ENCODE measurements around the gene AQP2. TPM values are rescaled to one million over a fixed set of nuclear protein-coding genes. Genes with fewer than 3 reads are reported as not detected.

AQP2 gene
- total RNA-seq, 1 donor from 2014 or later: not detected

- TF ChIP-seq, protein P1, sequence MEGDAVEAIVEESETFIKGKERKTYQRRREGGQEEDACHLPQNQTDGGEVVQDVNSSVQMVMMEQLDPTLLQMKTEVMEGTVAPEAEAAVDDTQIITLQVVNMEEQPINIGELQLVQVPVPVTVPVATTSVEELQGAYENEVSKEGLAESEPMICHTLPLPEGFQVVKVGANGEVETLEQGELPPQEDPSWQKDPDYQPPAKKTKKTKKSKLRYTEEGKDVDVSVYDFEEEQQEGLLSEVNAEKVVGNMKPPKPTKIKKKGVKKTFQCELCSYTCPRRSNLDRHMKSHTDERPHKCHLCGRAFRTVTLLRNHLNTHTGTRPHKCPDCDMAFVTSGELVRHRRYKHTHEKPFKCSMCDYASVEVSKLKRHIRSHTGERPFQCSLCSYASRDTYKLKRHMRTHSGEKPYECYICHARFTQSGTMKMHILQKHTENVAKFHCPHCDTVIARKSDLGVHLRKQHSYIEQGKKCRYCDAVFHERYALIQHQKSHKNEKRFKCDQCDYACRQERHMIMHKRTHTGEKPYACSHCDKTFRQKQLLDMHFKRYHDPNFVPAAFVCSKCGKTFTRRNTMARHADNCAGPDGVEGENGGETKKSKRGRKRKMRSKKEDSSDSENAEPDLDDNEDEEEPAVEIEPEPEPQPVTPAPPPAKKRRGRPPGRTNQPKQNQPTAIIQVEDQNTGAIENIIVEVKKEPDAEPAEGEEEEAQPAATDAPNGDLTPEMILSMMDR (IDR thresholded peaks at IDR 0.05): no peak
- no peak for TF ChIP-seq EZH2 (IDR thresholded peaks at IDR 0.05)
- no peak for TF ChIP-seq EZH2phosphoT487 (IDR thresholded peaks at IDR 0.05)
- no peaks in the 10 kb centered on the region for H3K4me1 ChIP-seq
- H3K36me3 ChIP-seq: no peaks in the 10 kb centered on the region
- H3K9me3 ChIP-seq (ENCODE audit: low read depth): no peaks in the 10 kb centered on the region
- no peak for DNase-seq (ENCODE audit: low spot score)
- no peak overlapping the region for H2AFZ ChIP-seq (replicated peaks)
- H3F3A ChIP-seq (ENCODE audit: low read depth): no peaks in the 10 kb centered on the region
- no peak overlapping the region for H3K4me3 ChIP-seq
- peaks cover 9% of the 10 kb centered on the region for H3K27me3 Mint-ChIP-seq (ENCODE audit: insufficient read depth, low read depth)
- H4K20me1 ChIP-seq (ENCODE audit: low read depth): no peaks in the 10 kb centered on the region
- peaks cover 19% of the 10 kb centered on the region for H3K4me1 Mint-ChIP-seq
- H3K9ac ChIP-seq: no peak overlapping the region
- H3K4me2 ChIP-seq: no peak overlapping the region
- peaks cover 61% of the 10 kb centered on the region for H3K27me3 ChIP-seq
- H3K27ac ChIP-seq: no peak overlapping the region
- no peak overlapping the region for H3K27ac Mint-ChIP-seq
- no peaks in the 10 kb centered on the region for H3K36me3 Mint-ChIP-seq
- H3K9me3 Mint-ChIP-seq: no peaks in the 10 kb centered on the region
- H3K4me3 Mint-ChIP-seq: no peak overlapping the region
- H3K79me2 ChIP-seq (ENCODE audit: low read depth): no peaks in the 10 kb centered on the region
These were observed 19.3 kb downstream of the AQP2 start for GRCh38 chr12:49969651-49970429.

DNA sequence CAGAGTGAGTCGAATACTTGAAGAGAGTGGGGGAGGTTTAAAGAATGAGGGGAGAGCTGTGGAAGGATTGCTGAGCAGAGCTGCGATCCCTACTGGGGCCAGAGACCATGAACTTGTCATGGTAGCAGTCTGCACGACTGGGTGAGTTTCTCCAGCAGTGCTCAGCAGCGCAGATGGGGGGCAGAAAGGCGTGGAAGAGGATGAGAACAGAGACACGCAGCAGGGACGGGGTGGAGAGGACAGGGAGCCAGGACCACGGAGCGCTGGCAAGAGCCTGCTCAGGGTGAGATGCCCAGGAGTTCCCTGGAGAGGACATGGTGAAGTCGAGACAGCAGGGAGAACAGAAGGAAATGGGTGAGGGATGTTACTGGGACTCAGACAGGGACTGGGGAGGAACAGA, 20.1 kb downstream of the AQP2 start:
- Histone ChIP-seq H3K4me1 (no peaks in the 10 kb centered on the region), H3K4me2 (no peak overlapping the region), H3K36me3 (no peaks in the 10 kb centered on the region), H3K9ac (no peak overlapping the region), H2AFZ (replicated peaks) (no peak overlapping the region), H3F3A (ENCODE audit: low read depth) (no peaks in the 10 kb centered on the region), H4K20me1 (ENCODE audit: low read depth) (no peaks in the 10 kb centered on the region), H3K27me3 (peaks cover 55% of the 10 kb centered on the region), H3K79me2 (ENCODE audit: low read depth) (no peaks in the 10 kb centered on the region), H3K9me3 (ENCODE audit: low read depth) (no peaks in the 10 kb centered on the region), H3K4me3 (no peak overlapping the region), H3K27ac (no peak overlapping the region)
- H3K9me3 Mint-ChIP-seq: no peaks in the 10 kb centered on the region
- H3K27me3 Mint-ChIP-seq (ENCODE audit: insufficient read depth, low read depth): peaks cover 10% of the 10 kb centered on the region
- H3K27ac Mint-ChIP-seq: no peak overlapping the region
- H3K4me3 Mint-ChIP-seq: no peak overlapping the region
- no peak for TF ChIP-seq EZH2 (IDR thresholded peaks at IDR 0.05)
- TF ChIP-seq, protein P1 (IDR thresholded peaks at IDR 0.05): no peak
- no peak for TF ChIP-seq EZH2phosphoT487 (IDR thresholded peaks at IDR 0.05)
- no peaks in the 10 kb centered on the region for H3K36me3 Mint-ChIP-seq
- peaks cover 19% of the 10 kb centered on the region for H3K4me1 Mint-ChIP-seq
- no peak for DNase-seq (ENCODE audit: low spot score)

- Mint-ChIP-seq H3K27ac (no peak overlapping the region), H3K27me3 (ENCODE audit: insufficient read depth, low read depth) (peaks cover 9% of the 10 kb centered on the region), H3K4me3 (no peak overlapping the region), H3K4me1 (peaks cover 18% of the 10 kb centered on the region), H3K9me3 (no peaks in the 10 kb centered on the region), H3K36me3 (no peaks in the 10 kb centered on the region)
- H3K9me3 ChIP-seq (ENCODE audit: low read depth): no peaks in the 10 kb centered on the region
- no peak overlapping the region for H3K27ac ChIP-seq
- H3K27me3 ChIP-seq: peaks cover 50% of the 10 kb centered on the region
- no peak for TF ChIP-seq EZH2phosphoT487 (IDR thresholded peaks at IDR 0.05)
- TF ChIP-seq EZH2 (IDR thresholded peaks at IDR 0.05): no peak
- TF ChIP-seq, protein P1 (IDR thresholded peaks at IDR 0.05): no peak
- no peak overlapping the region for H3K9ac ChIP-seq
- H4K20me1 ChIP-seq (ENCODE audit: low read depth): no peaks in the 10 kb centered on the region
- no peak overlapping the region for H3K4me2 ChIP-seq
- H3K36me3 ChIP-seq: no peaks in the 10 kb centered on the region
- no peak overlapping the region for H3K4me3 ChIP-seq
- no peaks in the 10 kb centered on the region for H3K79me2 ChIP-seq (ENCODE audit: low read depth)
- no peak overlapping the region for H2AFZ ChIP-seq (replicated peaks)
- no peaks in the 10 kb centered on the region for H3K4me1 ChIP-seq
- no peak for DNase-seq (ENCODE audit: low spot score)
- no peaks in the 10 kb centered on the region for H3F3A ChIP-seq (ENCODE audit: low read depth)
These were observed 20.6 kb downstream of the AQP2 start for GRCh38 chr12:49971141-49971540.
